BLaER1 treated with 17β-estradiol and CSF1 and Interleukin-3, amounts not matched to agents 10 nM and 100 nM (cell line): ENCODE data around the gene GPC6.
A peak's percentile ranks its signal among the peaks of the same experiment; 100 is the strongest.

ENCODE experiments used
- H3K27ac ChIP-seq, 11 experiments: shearing (Covaris generic); formaldehyde crosslinking; 2 replicates each; pipeline ENCODE4 v1.8.1; 2022
- H3K27me3 ChIP-seq, 11 experiments: shearing (Covaris generic); formaldehyde crosslinking; 2 replicates each; pipeline ENCODE4 v1.8.1; 2022
- H3K36me3 ChIP-seq, 11 experiments: shearing (Covaris generic); formaldehyde crosslinking; 2 replicates each; pipeline ENCODE4 v1.8.1; 2022
- H3K4me1 ChIP-seq, 10 experiments: shearing (Covaris generic); formaldehyde crosslinking; 2 replicates each; pipeline ENCODE4 v1.8.1; 2022
- H3K4me2 ChIP-seq, 11 experiments: shearing (Covaris generic); formaldehyde crosslinking; 2 replicates each; pipeline ENCODE4 v1.8.1; 2022
- H3K4me3 ChIP-seq, 10 experiments: shearing (Covaris generic); formaldehyde crosslinking; 2 replicates each; pipeline ENCODE4 v1.8.1; 2022
- H3K9ac ChIP-seq, 11 experiments: shearing (Covaris generic); formaldehyde crosslinking; 2 replicates each; pipeline ENCODE4 v1.8.1; 2022
- H3K9me3 ChIP-seq, 11 experiments: shearing (Covaris generic); formaldehyde crosslinking; replicated peaks in 1 of 11; 2 replicates each; pipeline ENCODE4 v1.8.1; 2022
- H4K20me1 ChIP-seq, 11 experiments: shearing (Covaris generic); formaldehyde crosslinking; 2 replicates each; pipeline ENCODE4 v1.8.1; 2022
- Cebpa-rat ChIP-seq, 11 experiments: shearing (Covaris generic); IDR thresholded peaks; 2 replicates each; pipeline ENCODE4 v1.8.1; 2022

Gene GPC6

DNA sequence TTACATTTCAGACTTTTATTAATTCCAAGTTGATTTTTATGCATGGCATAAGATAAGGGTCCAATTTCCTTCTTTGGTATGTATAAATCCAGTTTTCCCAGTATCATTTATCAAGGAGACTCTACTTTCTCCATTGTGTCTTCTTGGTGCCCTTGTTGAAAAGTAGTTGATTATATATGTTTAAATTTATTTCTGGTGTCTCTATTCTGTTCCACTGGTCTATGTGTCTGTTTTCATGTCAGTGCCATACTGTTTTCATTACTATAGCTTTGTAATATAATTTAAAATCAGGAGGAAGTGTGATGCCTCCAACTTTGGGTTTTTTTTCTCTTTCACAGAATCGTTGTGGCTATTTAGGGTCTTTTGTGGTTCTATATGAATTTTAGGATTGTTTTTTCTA is 1019.9 kb downstream of the GPC6 start:
- no peaks in the 10 kb centered on the region for H3K36me3 ChIP-seq
- TF ChIP-seq Cebpa-rat (IDR thresholded peaks at IDR 0.05) = no peak
- no peak overlapping the region for H3K27ac ChIP-seq
- H3K9me3 ChIP-seq = peaks cover 6 to 17% (median 11%) of the 10 kb centered on the region in 11 experiments; a peak in 18 of 22 replicates
- H3K27me3 ChIP-seq = peaks cover 0 to under 1% (median 0%) of the 10 kb centered on the region in 11 experiments; a peak in 1 of 22 replicates
- H3K4me3 ChIP-seq = no peak overlapping the region
- H3K4me1 ChIP-seq = peaks cover 0 to 8% (median 4%) of the 10 kb centered on the region in 10 experiments; a peak in 6 of 20 replicates
- H3K4me2 ChIP-seq = no peak overlapping the region
- H3K9ac ChIP-seq = no peak overlapping the region
- H4K20me1 ChIP-seq = no peaks in the 10 kb centered on the region

DNA sequence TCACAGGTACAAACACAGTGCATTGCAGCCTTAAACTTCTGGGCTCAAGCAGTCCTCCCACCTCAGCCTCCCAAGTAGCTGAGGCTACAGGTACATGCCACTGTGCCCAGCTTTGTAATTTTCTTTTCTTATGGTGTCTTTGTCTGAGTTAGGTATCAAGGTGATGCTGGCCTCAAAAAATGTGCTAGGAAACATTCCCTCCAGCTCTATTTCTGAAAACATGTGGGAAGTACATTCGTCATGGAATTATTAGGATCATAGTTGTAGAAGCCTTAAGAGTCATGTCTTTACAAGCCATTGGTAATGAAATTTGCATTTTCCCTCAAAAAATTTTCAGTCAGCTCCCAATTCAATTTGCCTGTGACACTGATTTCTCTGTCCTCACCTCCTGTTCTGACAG is 1021.3 kb downstream of the GPC6 start:
- Histone ChIP-seq H3K27ac (no peak overlapping the region), H3K9me3 (peaks cover 6 to 17% (median 11%) of the 10 kb centered on the region in 11 experiments; a peak in 18 of 22 replicates), H3K4me3 (no peak overlapping the region), H4K20me1 (no peaks in the 10 kb centered on the region), H3K4me1 (peaks cover 0 to 8% (median 4%) of the 10 kb centered on the region in 10 experiments; a peak in 6 of 20 replicates), H3K4me2 (no peak overlapping the region), H3K9ac (no peak overlapping the region), H3K36me3 (no peaks in the 10 kb centered on the region), H3K27me3 (no peaks in the 10 kb centered on the region)
- TF ChIP-seq Cebpa-rat (IDR thresholded peaks at IDR 0.05) = no peak

DNA sequence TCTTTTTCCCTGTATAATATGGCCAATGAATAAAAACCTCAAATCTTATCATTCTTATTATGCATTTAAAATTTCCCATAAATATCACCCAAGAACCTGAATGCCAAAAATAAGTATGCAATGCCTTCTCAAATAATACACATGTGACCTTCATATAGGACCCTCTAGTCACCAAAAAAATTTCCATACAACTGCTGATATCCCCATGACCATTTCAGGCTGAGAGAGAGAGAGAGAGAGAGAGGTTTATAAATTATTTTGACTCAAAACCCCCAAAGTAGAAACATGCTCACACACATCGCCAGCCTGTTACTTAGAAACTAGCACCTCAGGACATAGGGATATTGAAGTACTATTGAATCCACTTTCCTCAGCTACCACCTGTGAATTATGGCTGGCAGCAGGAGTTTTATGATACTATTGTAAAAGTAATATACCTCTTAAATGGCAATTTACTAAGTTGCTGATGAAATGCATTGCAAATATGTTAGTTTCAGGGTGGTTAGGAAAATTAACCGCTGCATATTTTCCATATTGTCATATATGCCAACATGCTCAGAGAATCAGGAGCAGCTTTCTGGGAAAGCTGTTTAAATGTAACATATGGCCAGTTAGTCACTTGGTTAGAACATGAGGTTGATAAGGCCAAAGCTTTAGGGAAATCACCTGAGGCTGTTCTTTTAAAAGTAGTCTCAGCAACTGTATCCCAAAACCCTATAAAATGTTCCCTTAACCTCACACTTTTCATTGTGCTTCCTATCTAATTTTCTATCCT is 1022.0 kb downstream of the GPC6 start:
- TF ChIP-seq Cebpa-rat (IDR thresholded peaks at IDR 0.05) = no peak
- H3K36me3 ChIP-seq = no peaks in the 10 kb centered on the region
- no peak overlapping the region for H3K9ac ChIP-seq
- peaks cover 0 to 5% (median 1%) of the 10 kb centered on the region in 10 experiments; a peak in 6 of 20 replicates for H3K4me1 ChIP-seq
- H3K27ac ChIP-seq = no peak overlapping the region
- H3K9me3 ChIP-seq = peaks cover 6 to 17% (median 11%) of the 10 kb centered on the region in 11 experiments; a peak in 18 of 22 replicates
- no peak overlapping the region for H3K4me2 ChIP-seq
- H4K20me1 ChIP-seq = no peaks in the 10 kb centered on the region
- no peak overlapping the region for H3K4me3 ChIP-seq
- no peaks in the 10 kb centered on the region for H3K27me3 ChIP-seq

DNA sequence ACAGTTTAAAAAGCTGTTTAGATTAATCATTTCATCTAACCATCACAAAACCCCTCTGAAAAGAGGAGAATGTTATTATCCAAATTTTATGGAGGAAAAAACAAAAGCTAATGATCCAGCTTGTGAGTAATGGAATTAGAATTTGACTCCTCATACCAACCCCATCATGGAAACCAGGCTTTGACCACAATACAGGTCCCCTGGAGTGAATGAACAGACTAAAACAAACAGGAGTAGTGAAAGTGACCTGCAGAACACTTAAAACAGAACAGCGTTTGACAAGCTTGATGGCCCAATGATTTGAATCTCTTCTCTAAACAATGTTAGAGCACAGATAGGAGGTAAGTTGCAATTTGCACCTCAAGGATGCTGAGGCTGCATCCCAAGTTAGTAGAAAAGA is 1022.9 kb downstream of the GPC6 start:
- Histone ChIP-seq H3K27me3 (no peaks in the 10 kb centered on the region), H3K4me1 (no peaks in the 10 kb centered on the region), H3K36me3 (no peaks in the 10 kb centered on the region), H4K20me1 (no peaks in the 10 kb centered on the region), H3K9ac (no peak overlapping the region), H3K4me2 (no peak overlapping the region), H3K9me3 (peaks cover 6 to 17% (median 11%) of the 10 kb centered on the region in 11 experiments; a peak in 18 of 22 replicates), H3K27ac (no peak overlapping the region), H3K4me3 (no peak overlapping the region)
- TF ChIP-seq Cebpa-rat (IDR thresholded peaks at IDR 0.05) = no peak

DNA sequence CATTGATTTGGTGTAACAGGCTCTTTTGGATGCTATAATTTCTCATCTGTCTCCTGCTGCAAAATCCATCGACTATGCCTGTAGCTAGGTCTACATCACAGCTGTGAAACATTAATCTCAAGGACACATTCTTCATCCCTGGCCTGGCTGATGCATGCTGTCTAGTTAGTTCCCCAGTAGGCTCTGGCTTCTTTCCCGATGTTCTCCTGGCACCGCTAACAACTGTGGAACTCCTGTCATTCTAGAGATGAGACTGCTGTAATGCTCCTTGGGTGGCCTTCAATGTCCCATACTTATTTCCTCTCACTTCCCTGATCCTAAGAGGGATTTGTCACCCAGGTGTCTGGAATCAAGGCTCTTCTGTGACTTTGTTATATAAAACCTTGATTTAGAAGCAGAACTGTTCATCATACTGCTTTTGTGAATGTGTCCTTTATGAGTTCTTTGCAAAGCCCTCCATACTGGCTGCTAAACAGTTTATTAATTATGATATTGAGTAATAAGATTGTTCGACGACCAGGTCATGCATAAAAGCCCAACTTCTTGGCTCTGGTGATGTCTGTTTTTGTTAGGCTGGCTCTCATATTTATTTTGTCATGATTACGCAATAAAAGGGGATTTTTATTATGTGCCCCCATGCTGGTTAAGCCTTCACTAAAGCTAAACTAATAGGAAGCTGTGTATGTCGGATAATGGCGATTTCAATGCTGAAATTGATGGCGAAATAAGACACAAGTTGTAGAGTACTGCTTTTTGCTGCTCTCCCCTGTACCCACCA is 1025.4 kb downstream of the GPC6 start:
- H3K9me3 ChIP-seq = peaks cover 0 to 6% (median 0%) of the 10 kb centered on the region in 11 experiments; a peak in 4 of 22 replicates
- no peak overlapping the region for H3K27ac ChIP-seq

DNA sequence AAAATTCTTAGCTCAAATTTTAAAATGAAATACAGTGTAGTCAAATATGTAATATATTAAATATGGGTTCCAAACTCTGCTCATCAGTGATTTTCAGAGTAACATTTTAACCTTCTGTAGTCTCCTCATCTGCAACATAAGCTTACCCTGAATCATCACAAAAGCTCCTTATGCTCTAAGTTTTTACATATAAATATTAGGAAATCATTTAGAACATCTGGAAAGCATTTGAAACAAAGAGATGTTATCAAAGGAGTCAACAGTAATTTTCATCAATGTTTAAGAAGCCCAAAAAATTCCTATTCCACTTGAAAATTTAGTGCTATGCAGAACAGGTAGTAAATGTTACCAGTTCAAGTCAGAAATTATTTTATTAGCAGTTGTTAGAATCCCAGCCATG is 1028.1 kb downstream of the GPC6 start:
- Histone ChIP-seq H3K4me2 (no peak overlapping the region), H3K4me3 (no peak overlapping the region), H4K20me1 (no peaks in the 10 kb centered on the region), H3K9me3 (no peaks in the 10 kb centered on the region), H3K27me3 (no peaks in the 10 kb centered on the region), H3K27ac (no peak overlapping the region), H3K9ac (no peak overlapping the region), H3K36me3 (no peaks in the 10 kb centered on the region), H3K4me1 (no peaks in the 10 kb centered on the region)
- no peak for TF ChIP-seq Cebpa-rat (IDR thresholded peaks at IDR 0.05)

More for the DNA sequence above, 1025.4 kb downstream of the GPC6 start:
- H3K4me1 ChIP-seq = no peaks in the 10 kb centered on the region
- H4K20me1 ChIP-seq = no peaks in the 10 kb centered on the region
- no peak overlapping the region for H3K4me2 ChIP-seq
- no peaks in the 10 kb centered on the region for H3K27me3 ChIP-seq
- H3K4me3 ChIP-seq = no peak overlapping the region
- H3K9ac ChIP-seq = no peak overlapping the region
- no peaks in the 10 kb centered on the region for H3K36me3 ChIP-seq
- TF ChIP-seq Cebpa-rat (IDR thresholded peaks at IDR 0.05) = peak in 8 of 11 experiments; percentile 13 to 90 (median 80); a peak in 13 of 22 replicates

DNA sequence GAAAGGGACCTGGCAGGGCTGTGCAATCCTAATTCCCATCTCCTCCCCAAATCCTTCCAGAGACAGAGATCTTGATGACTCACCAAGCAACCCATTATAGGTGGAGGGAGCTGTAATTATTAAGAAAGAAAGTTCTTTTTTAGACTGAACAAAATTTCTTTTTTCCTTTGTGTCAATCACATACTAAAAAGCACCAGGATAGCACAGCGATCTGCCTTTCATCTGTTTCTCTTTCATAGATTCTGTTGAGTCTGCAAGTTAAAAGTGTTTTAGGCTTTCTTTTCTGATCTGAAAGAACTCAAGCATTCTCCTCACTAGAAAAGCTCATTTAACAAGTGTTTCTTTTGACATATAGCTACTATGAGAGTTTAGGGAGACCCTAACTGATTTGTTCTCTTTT is 1030.1 kb downstream of the GPC6 start:
- no peak overlapping the region for H3K4me3 ChIP-seq
- H3K9me3 ChIP-seq = no peaks in the 10 kb centered on the region
- H3K4me2 ChIP-seq = no peak overlapping the region
- no peak overlapping the region for H3K9ac ChIP-seq
- H3K27ac ChIP-seq = no peak overlapping the region
- H3K36me3 ChIP-seq = no peaks in the 10 kb centered on the region
- peaks cover 0 to 12% (median 0%) of the 10 kb centered on the region in 10 experiments; a peak in 7 of 20 replicates for H3K4me1 ChIP-seq
- H4K20me1 ChIP-seq = no peaks in the 10 kb centered on the region
- no peak for TF ChIP-seq Cebpa-rat (IDR thresholded peaks at IDR 0.05)
- H3K27me3 ChIP-seq = no peaks in the 10 kb centered on the region

DNA sequence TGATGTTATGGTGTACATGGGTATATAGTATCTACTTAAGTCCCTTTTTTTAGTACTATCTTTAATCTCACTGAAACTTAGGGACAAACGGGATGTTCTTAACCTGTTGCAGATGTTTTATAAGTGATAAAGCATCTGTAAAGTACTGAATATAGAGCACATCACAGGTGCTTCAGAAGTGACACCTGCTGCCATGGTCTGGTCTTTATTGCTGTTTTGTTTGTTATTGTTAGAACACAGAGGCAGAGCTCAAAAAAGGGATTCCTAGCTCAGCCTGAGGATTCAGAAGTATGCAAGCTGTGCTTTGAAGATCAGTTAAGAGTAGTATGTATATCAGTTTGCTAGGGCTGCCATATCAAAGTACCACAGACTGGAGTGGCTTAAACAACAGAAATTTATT is 1033.4 kb downstream of the GPC6 start:
- Histone ChIP-seq H3K4me1 (peaks cover 0 to 13% (median 0%) of the 10 kb centered on the region in 10 experiments; a peak in 7 of 20 replicates), H3K27ac (no peak overlapping the region), H3K27me3 (no peaks in the 10 kb centered on the region), H3K9ac (no peak overlapping the region), H3K9me3 (no peaks in the 10 kb centered on the region), H4K20me1 (no peaks in the 10 kb centered on the region), H3K36me3 (no peaks in the 10 kb centered on the region), H3K4me2 (no peak overlapping the region), H3K4me3 (no peak overlapping the region)
- TF ChIP-seq Cebpa-rat (IDR thresholded peaks at IDR 0.05) = no peak

DNA sequence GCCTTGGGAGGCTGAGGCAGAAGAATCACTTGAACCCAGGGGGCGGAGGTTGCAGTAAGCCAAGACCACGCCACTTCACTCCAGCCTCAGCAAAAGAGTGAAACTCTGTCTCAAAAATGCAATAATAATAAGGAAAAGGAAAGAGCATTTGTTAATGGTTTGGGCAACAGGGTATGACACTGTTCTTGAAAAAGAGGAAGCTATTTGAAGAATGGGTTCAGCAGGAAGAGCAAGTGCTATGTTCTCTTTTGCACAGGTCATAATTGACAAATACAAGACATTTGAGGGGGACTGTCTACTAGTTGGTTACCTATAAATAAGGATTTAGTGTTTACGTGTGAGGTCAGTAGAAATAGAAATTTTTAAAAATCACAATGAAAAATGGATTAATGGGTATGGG is 1034.6 kb downstream of the GPC6 start:
- H3K4me1 ChIP-seq = peaks cover 0 to 15% (median 0%) of the 10 kb centered on the region in 10 experiments; a peak in 7 of 20 replicates
- no peak overlapping the region for H3K9ac ChIP-seq
- no peaks in the 10 kb centered on the region for H3K9me3 ChIP-seq
- H3K4me3 ChIP-seq = no peak overlapping the region
- H3K4me2 ChIP-seq = peak overlapping the region in 5 of 11 experiments; percentile 6 to 31 (median 10); a peak in 3 of 22 replicates
- H3K27me3 ChIP-seq = no peaks in the 10 kb centered on the region
- no peak overlapping the region for H3K27ac ChIP-seq
- no peak for TF ChIP-seq Cebpa-rat (IDR thresholded peaks at IDR 0.05)
- H3K36me3 ChIP-seq = no peaks in the 10 kb centered on the region
- no peaks in the 10 kb centered on the region for H4K20me1 ChIP-seq
